Measurements from ENCODE around the gene PKP3.

- TF ChIP-seq CTCF (IDR thresholded peaks at IDR 0.05) (no peak), EZH2 (IDR thresholded peaks at IDR 0.05; ENCODE audit: borderline replicate concordance, insufficient read depth, low read depth, low read length, poor library complexity, severe bottlenecking) (no peak)
Observed at GRCh38 chr11:408154-409007, 14.4 kb downstream of the PKP3 start.
